Progenitor cell of endocrine pancreas (in vitro differentiated cells): ENCODE measurements around the gene BCS1L. TPM values are rescaled to one million over a fixed set of nuclear protein-coding genes. Genes with fewer than 3 reads are reported as not detected.

Experiments used
- DNase-seq: peaks from one replicate; pipeline ENCODE4 v3.0.0; 2021; ENCODE audit warnings: low spot score; ENCODE audit not compliant: unreplicated experiment
- H3K27ac Mint-ChIP-seq: 2 replicates; pipeline ENCODE4 v1.8.0; 2021; ENCODE audit warnings: mild to moderate bottlenecking, moderate library complexity, mixed read lengths
- H3K27me3 Mint-ChIP-seq: 2 replicates; pipeline ENCODE4 v1.8.0; 2021; ENCODE audit warnings: mixed read lengths
- H3K36me3 Mint-ChIP-seq: 2 replicates; pipeline ENCODE4 v1.8.0; 2022; ENCODE audit warnings: mixed read lengths; ENCODE audit not compliant: insufficient read depth
- H3K4me1 Mint-ChIP-seq: 2 replicates; pipeline ENCODE4 v1.8.0; 2021; ENCODE audit warnings: low read depth, mixed read lengths
- H3K4me3 Mint-ChIP-seq: 2 replicates; pipeline ENCODE4 v1.8.0; 2021; ENCODE audit warnings: low read depth, mild to moderate bottlenecking, moderate library complexity, mixed read lengths
- H3K9me3 Mint-ChIP-seq: 2 replicates; pipeline ENCODE4 v1.8.0; 2021; ENCODE audit warnings: low read depth, mixed read lengths
- total RNA-seq: library from RNA; stranded (reverse); gene quantifications from 2 replicates; pipeline ENCODE4 v1.2.1, GENCODE V29; 2021
- TF ChIP-seq, protein P1 (sequence below): fragments of 200-600 bp; sonication (generic); IDR thresholded peaks from one replicate; pipeline ENCODE4 v1.5.0; 2021; ENCODE audit warnings: antibody characterized with exemption, mild to moderate bottlenecking; ENCODE audit not compliant: unreplicated experiment

The BCS1L gene
- total RNA-seq, 1 donor from 2014 or later, result 49.9 TPM

GRCh38 chr2:218645126-218645525 lies 14.4 kb upstream of the BCS1L start:
- Mint-ChIP-seq H3K36me3 (peaks cover 8% of the 10 kb centered on the region), H3K27me3 (no peaks in the 10 kb centered on the region), H3K4me3 (no peak overlapping the region), H3K4me1 (no peaks in the 10 kb centered on the region), H3K27ac (no peak overlapping the region), H3K9me3 (no peaks in the 10 kb centered on the region)
- TF ChIP-seq, protein P1, sequence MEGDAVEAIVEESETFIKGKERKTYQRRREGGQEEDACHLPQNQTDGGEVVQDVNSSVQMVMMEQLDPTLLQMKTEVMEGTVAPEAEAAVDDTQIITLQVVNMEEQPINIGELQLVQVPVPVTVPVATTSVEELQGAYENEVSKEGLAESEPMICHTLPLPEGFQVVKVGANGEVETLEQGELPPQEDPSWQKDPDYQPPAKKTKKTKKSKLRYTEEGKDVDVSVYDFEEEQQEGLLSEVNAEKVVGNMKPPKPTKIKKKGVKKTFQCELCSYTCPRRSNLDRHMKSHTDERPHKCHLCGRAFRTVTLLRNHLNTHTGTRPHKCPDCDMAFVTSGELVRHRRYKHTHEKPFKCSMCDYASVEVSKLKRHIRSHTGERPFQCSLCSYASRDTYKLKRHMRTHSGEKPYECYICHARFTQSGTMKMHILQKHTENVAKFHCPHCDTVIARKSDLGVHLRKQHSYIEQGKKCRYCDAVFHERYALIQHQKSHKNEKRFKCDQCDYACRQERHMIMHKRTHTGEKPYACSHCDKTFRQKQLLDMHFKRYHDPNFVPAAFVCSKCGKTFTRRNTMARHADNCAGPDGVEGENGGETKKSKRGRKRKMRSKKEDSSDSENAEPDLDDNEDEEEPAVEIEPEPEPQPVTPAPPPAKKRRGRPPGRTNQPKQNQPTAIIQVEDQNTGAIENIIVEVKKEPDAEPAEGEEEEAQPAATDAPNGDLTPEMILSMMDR, result no peak
- no peak for DNase-seq

GRCh38 chr2:218648088-218648786 lies 11.2 kb upstream of the BCS1L start:
- no peaks in the 10 kb centered on the region for H3K9me3 Mint-ChIP-seq
- TF ChIP-seq, protein P1, result peak; percentile 80
- no peak overlapping the region for H3K27ac Mint-ChIP-seq
- DNase-seq, result no peak
- no peak overlapping the region for H3K4me3 Mint-ChIP-seq
- H3K4me1 Mint-ChIP-seq, result no peaks in the 10 kb centered on the region
- H3K36me3 Mint-ChIP-seq, result peaks cover 7% of the 10 kb centered on the region
- H3K27me3 Mint-ChIP-seq, result no peaks in the 10 kb centered on the region

DNA sequence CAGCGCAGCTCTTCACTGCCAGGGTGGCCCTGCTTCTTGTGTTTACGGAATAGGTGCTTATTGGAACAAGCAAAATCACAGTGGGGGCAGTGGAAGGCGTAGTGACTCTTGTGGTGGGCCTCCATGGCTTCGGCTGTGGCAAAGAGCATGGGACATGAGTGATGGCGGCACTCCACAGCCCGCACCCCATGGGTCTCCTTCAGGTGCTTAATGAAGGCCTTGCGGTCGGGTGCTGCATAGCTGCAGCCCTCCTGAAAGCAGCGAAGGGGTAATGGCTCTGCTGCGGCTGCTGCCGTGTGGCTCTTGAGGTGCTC lies 10.7 kb upstream of the BCS1L start:
- Mint-ChIP-seq H3K4me1 (no peaks in the 10 kb centered on the region), H3K27me3 (no peaks in the 10 kb centered on the region), H3K36me3 (peaks cover 7% of the 10 kb centered on the region), H3K9me3 (no peaks in the 10 kb centered on the region), H3K27ac (no peak overlapping the region), H3K4me3 (no peak overlapping the region)
- TF ChIP-seq, protein P1, result no peak
- no peak for DNase-seq

DNA sequence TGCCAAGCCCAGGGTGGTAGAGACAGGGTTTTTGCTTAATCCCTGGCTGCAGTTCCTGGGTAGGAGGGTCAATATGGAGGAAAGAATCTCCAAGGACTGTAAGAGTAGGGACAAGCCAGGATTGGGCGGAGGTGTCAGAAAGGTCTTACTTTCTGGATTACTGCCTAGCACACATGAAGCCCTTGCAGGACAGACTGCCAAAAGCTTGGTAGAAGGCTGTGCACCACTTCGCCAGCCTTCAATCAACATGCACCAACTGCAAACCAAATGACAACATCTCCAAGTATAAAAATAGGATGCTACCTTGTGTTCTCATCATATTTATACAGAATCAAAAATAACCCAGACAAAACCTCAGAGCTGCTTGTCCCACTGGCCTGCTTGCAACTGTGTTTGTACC lies 3.7 kb upstream of the BCS1L start:
- DNase-seq, result no peak
- Mint-ChIP-seq H3K27ac (no peak overlapping the region), H3K36me3 (peaks cover 3% of the 10 kb centered on the region), H3K4me1 (peaks cover 21% of the 10 kb centered on the region), H3K27me3 (no peaks in the 10 kb centered on the region), H3K9me3 (no peaks in the 10 kb centered on the region), H3K4me3 (no peak overlapping the region)
- TF ChIP-seq, protein P1, result no peak

- Mint-ChIP-seq H3K4me3 (peak overlapping the region; percentile 94), H3K27ac (peak overlapping the region; percentile 92), H3K9me3 (no peaks in the 10 kb centered on the region), H3K27me3 (no peaks in the 10 kb centered on the region), H3K36me3 (peaks cover 10% of the 10 kb centered on the region), H3K4me1 (peaks cover 21% of the 10 kb centered on the region)
- DNase-seq, result no peak
- TF ChIP-seq, protein P1, result peak; percentile 61
Observed at GRCh38 chr2:218658671-218659257, 719 bp upstream of the BCS1L start.
